Esophagus squamous epithelium (tissue), 4 donors: ENCODE data around the gene SH2D7.

Source experiments
- POLR2A ChIP-seq, 4 donors: fragments of 450-650 bp; IDR thresholded peaks; one replicate each; pipeline ENCODE4 v1.6.1; 2017; ENCODE audit warnings: antibody characterized with exemption in 4 of 4, mild to moderate bottlenecking in 4 of 4, moderate library complexity in 3 of 4
- TF ChIP-seq, protein P1 (sequence below), 6 experiments: fragments of 450-650 bp in 4 of 6; fragments of 200-600 bp in 2 of 6; sonication (generic) in 2 of 6; IDR thresholded peaks; one replicate each; pipeline ENCODE4 v1.5.1; 2016 to 2019; ENCODE audit warnings: antibody characterized with exemption in 6 of 6, mild to moderate bottlenecking in 4 of 6, moderate library complexity in 4 of 6

- TF ChIP-seq, protein P1, sequence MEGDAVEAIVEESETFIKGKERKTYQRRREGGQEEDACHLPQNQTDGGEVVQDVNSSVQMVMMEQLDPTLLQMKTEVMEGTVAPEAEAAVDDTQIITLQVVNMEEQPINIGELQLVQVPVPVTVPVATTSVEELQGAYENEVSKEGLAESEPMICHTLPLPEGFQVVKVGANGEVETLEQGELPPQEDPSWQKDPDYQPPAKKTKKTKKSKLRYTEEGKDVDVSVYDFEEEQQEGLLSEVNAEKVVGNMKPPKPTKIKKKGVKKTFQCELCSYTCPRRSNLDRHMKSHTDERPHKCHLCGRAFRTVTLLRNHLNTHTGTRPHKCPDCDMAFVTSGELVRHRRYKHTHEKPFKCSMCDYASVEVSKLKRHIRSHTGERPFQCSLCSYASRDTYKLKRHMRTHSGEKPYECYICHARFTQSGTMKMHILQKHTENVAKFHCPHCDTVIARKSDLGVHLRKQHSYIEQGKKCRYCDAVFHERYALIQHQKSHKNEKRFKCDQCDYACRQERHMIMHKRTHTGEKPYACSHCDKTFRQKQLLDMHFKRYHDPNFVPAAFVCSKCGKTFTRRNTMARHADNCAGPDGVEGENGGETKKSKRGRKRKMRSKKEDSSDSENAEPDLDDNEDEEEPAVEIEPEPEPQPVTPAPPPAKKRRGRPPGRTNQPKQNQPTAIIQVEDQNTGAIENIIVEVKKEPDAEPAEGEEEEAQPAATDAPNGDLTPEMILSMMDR (IDR thresholded peaks at IDR 0.05) = peak; percentile 92 to 96 (median 96)
- no peak for TF ChIP-seq POLR2A (IDR thresholded peaks at IDR 0.05)
Observed at GRCh38 chr15:78108300-78109084, 16.1 kb downstream of the SH2D7 start.
